Islet precursor cell (in vitro differentiated cells): ENCODE results near the gene ANXA7.
"Not testable (repeated sequence)": the region's sequence is repeated elsewhere in the genome, so short reads cannot be mapped to it uniquely, and the experiment has no call there.

Experiments
- DNase-seq: peaks from one replicate; pipeline ENCODE4 v3.0.0-alpha.2; 2018

Gene ANXA7

GRCh38 chr10:73407495-73407894 lies 6.4 kb downstream of the ANXA7 start:
- no peak for DNase-seq

DNA sequence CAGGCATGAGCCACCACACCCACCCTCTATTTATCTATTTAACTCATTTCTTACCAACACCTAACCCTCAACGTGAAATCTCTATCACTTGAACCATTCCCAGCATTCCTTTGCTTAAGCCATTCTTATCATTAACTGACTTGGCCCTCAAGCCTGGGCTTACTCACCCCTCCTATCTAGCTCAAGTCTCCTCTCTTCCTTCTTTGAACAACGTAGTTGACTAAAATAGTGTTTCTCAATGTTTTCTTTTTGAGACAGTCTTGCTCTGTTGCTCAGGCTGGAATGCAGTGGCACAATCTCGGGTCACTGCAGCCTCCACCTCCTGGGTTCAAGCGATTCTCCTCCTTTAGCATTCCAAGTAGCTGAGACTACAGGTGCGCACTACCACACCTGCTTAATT lies 7.0 kb downstream of the ANXA7 start:
- DNase-seq = no peak

DNA sequence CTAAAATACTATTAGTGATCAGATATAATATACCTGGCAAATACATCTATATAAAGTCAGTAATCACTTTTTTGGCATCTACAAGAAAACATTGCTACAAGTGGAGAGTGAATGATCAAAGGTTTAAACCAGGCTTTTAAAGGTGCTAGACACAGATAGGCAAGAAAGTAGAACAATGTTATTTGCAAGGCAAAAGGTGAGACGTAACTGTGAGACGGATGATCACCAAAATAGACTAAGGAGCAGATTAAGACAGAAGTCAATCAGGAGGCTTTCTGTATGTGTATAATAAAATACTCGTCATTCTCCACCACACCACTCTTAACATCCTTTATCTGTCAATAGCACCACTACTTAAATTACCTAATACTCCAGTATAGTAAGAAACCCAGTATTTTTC lies 8.3 kb downstream of the ANXA7 start:
- no peak for DNase-seq

- DNase-seq = no peak
These were observed 9.2 kb downstream of the ANXA7 start for GRCh38 chr10:73404690-73405089.

DNA sequence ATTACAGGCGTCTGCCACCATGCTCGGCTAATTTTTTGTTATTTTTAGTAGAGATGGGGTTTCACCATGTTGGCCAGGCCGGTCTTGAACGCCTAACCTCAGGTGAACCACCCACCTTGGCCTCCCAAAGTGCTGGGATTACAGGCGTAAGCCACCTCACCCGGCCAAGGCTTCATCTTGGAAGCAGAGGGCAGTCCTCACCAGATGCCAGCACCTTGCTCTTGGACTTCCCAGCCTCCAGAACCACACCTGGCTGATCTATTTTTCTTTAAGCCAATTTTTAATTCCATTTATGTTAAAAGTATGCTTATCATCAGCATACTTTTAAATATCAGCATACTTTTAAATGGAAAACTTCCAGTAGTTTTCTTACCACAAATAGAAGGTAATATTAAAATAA lies 12.2 kb downstream of the ANXA7 start:
- no peak for DNase-seq

DNA sequence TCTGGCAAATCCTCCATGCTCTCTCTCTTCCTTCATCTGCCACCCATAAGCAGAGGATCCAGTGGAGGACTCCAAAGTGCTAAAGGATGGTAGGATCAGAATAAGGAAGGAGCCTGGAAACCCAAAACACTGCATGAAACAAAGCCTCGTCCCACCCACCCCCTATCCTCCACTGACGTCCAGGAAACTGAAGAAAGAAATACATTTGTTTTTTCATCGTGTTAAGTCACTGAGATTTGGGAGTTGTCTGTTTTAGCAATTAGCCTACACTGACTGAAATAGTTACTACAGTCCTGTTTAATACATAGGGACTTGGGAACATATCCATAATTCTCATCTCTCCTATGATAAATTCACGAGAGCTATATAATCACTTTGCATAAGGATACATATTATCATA lies 14.8 kb downstream of the ANXA7 start:
- no peak for DNase-seq

DNA sequence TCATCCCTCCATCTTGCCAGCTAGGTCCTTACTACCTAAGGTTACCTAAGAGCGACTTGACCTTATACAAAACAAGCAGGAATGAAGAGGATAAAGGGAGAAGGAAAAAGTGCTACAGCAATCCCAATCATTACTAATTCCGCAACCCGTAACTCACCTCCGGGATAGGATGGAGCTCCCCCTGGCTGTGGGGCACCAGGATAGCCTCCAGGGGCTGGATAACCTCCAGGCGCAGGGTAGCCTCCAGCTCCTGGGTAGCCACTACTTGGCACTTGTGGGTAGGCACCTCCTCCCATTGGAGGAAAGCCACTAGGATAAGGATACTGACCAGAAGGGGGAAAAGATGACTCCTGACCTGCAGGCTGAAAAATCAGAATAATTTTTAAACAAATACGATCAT lies 15.8 kb downstream of the ANXA7 start:
- DNase-seq = no peak

GRCh38 chr10:73394325-73394724 lies 19.5 kb downstream of the ANXA7 start:
- not testable (repeated sequence) for DNase-seq

GRCh38 chr10:73388228-73388627 lies 25.6 kb downstream of the ANXA7 start:
- no peak for DNase-seq

DNA sequence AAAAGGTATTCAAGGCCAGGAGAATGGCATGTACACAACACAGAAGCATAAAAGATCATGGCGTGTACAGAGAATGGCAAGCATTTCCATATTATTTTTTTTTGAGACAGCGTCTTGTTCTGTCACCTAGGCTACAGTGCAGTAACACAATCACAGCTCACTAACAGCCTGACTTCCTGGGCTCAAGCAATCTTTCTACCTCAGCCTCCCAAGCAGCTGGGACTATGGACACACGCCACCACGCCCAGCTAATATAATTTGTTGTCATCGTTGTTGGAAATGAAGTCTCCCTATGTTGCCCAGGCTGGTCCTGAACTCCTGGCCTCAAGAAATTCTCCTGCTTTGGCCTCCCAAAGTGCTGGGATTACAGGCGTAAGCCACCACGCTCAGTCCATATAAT lies 27.3 kb downstream of the ANXA7 start:
- no peak for DNase-seq

GRCh38 chr10:73379064-73379748 lies 34.7 kb downstream of the ANXA7 start:
- DNase-seq = no peak

DNA sequence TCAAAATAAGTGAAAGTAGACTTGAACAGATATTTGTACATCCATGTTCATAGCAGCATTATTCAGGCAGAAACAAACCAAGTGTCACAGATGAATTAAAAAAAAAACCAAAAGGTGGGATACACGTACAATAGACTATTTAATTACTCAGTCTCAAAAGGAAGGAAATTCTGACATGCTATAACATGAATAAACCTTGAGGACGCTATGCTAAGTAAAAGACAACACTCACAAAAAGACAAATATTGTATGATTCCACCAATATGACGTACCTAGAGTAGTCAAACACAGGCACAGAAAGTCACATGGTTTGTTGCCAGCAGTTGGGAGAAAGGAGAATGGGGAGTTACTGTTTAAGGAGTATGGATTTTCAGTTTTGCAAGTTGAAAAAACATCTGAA lies 37.2 kb downstream of the ANXA7 start:
- DNase-seq = no peak

- DNase-seq = no peak
These were observed 45.6 kb downstream of the ANXA7 start for GRCh38 chr10:73368238-73368637.

GRCh38 chr10:73366381-73367298 lies 47.2 kb downstream of the ANXA7 start:
- DNase-seq = no peak

- no peak for DNase-seq
These were observed 48.9 kb downstream of the ANXA7 start for GRCh38 chr10:73364964-73365363.

GRCh38 chr10:73359492-73359891 lies 54.4 kb downstream of the ANXA7 start:
- no peak for DNase-seq

DNA sequence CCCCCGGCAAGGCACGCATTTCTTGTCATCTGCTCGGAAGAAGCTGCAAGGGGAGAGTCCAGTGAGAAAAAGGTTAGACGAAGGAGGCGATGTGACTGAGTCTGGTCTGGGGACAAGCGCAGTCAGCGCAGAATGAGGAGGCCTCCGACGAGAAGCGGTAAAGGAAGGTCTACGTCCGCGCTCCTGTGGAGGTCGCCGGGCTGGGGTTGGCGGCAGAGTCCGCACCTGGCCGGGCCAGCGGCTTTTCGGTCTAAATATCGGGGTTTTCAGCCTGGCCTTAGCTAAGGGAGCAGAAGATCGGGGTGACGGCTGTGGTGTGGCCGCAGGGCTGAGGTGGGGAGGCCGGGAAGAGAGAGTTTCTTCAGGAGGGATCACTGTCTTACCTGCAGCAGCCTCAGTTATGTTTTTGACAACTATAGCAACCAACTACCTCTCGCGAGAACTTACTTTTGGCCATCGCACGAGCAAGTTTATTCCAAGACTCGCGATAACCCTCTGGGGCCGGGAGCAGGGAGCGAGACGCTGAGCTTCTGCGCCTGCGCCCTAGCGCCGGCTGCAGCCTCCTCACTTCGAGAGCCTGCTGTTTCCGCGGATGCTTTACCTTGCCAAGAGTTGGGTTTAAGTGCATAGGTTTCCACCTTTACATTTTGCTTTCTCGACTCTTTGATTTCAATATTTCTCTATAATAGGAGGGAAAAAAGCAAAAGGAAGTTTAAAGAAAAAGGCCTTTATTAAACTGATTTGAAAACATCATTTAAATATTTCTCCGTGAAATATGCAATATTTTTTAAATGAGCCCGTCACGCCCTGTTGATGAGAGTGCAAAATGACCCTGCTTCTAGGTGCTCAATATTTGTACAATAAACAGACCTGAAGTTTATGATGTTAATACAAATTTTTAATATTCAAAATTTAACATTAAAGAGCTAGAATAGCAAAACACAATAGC lies 55.3 kb downstream of the ANXA7 start, which contains the start of gene CFAP70:
TSS of gene CFAP70 (minus strand) at position 534 of the 949 bp plus-strand sequence. CDS start 4,068 bp downstream, outside the sequence.
- peak; percentile 97 for DNase-seq

- no peak for DNase-seq
These were observed 56.0 kb downstream of the ANXA7 start for GRCh38 chr10:73357821-73358220.

DNA sequence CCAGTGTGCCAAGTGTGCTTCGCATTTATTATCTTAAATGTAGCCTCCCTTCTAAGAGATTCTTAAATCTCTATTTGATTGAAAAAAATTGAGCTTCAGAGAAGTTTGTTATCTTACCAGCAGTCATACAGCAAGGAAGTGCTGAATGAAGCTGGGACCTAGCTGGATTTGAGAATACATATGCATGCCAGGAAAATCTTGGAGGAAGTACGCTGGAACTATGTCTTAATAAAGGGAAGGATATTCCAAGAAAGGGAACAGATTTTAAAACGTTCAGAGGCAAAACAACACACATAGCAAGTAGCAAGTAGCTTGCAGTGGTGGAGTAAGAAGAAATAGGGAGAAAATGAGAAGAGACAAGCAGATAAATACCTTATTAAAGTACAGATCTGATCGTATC lies 56.7 kb downstream of the ANXA7 start:
- no peak for DNase-seq

DNA sequence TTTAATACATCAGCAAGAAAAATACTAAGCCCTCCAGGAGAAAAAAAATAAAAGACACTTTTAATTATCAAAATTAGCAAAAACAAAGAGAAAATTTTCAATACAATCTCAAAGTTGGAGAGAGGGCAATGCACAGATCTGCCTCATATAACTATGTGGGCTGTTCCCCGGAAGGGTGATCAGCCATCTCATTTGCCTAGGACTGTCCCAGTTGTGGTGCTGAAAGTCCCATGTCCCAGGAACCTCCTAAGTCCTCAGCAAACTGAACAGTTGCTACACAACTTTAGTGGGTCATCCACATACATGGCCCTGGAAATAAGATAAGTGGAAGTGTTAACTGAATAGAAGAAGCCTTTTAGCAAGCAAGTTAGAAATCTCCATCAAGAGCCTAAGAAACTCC lies 69.6 kb downstream of the ANXA7 start:
- DNase-seq = no peak

DNA sequence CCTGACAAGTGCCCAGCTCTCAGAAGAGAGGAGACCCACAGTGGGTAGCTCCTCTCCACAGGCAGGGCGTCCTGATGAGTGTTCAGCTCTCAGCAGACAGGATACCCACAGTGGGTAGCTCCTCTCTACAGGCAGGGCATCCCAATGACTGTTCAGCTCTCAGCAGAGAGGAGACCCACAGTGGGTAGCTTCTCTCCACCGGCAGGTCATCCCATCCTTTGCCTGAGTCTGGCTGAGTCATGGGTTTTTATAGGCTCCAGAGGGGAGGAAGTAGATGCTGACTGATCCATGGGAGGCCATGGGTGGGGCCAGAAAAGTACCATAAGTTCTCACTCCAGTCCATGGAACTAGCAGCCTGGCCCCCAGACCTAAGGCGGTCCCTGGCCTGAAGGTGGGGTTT lies 73.7 kb downstream of the ANXA7 start:
- DNase-seq = no peak

DNA sequence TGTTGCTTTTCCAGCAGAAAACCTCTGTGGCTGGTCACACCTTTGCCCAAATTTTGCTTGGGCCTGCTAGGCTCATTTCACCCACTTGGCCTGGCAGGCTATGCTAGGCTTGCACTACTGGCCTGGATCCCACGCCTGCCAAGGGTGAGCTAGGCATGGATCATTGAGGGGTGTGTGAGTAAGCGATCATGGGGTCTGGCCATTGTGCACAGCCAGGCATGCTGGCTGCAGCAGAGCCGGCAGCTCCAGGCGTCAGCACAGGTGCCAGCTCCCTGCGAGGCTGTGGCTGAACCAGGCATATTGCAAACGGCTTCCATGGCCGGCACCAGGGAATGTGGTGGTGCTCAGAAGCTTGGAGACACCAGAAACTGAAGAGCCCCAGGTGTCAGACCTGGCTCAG lies 74.4 kb downstream of the ANXA7 start:
- no peak for DNase-seq

DNA sequence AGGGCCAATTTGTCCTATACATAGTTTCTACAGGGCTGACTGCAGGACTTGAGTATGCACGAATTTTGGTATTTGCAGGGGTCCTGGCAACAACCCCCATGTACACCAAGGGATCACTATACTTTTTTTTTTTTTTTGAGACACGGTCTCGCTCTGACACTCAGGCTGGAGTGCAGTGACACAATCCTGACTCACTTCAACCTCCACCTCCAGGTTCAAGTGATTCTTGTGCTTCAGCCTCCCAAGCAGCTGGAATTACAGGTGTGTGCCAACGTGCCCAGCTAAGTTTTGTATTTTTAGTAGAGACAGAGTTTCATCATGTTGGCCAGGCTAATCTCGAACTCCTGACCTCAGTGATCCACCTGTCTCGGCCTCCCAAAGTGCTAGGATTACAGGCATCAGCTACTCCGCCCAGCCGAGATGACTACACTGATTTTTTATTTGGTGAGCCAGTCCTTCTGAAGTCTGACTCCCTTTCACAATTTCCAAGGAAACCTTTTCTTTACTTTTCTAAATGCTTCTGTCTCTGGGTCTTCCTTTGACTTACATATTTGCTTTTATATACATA lies 75.0 kb downstream of the ANXA7 start:
- no peak for DNase-seq
